ENCODE measurements around the gene HS3ST3A1. TPM values are rescaled to one million over a fixed set of nuclear protein-coding genes. Genes with fewer than 3 reads are reported as not detected.

Gene HS3ST3A1
- total RNA-seq, 1 experiment from 2014 or later, result not detected

DNA sequence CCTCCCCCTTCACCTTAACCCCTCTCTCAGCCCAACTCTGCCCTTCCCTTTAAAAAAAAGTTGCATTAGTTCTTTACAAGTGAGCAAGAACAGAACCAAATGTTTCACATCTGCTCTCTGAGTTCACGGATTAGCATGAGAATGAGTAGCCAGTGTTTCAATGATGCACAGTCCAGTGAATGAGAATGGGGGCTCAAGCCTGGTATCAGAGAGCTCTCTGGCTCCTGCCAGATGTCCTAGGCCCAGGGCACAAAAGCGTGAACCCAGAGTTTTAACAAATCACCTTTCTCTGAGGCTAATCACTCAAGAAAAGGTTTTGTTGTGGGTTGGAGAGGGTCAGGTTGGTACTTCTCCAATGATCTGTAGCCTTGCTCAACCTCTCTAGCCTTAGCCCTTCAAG lies 41.5 kb upstream of the HS3ST3A1 start (continued):
- no peak for TF ChIP-seq POLR2AphosphoS5 (IDR thresholded peaks at IDR 0.05; ENCODE audit: low read depth, low read length)

DNA sequence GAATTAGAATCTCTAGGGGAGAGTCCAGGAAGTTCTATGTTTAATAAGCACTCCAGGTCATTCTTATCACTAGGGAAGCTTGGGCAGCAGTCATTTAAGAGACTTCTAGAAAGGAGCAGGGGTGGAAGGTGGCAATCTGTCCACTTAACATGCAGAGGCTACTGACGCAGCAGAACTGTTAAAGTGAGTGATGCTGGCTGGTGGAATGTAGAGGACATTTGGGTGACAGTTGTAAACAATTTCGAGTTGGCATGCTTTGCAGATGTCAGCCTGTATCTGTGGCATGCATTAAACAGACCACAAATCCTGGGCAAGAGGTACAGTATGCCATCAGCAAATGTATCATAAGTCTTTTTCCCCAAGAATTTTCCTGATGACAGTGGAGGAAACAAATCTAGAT lies 40.5 kb upstream of the HS3ST3A1 start:
- no peak overlapping the region for H3K9ac ChIP-seq (ENCODE audit: low read length)
- H3K9me2 ChIP-seq (ENCODE audit: insufficient read depth), result no peaks in the 10 kb centered on the region
- peaks cover 4% of the 10 kb centered on the region; the same call in 1 of the 2 replicates for H3K27me3 ChIP-seq (ENCODE audit: insufficient read depth, low read length)
- CTCF ChIA-PET, result no interaction called here
- DNase-seq (ENCODE audit: low read depth, low spot score) (no peak), ATAC-seq (no peak)
- H3K4me1 ChIP-seq (ENCODE audit: control insufficient read depth in 1 of 2, insufficient read depth in 2 of 2, low read length in 2 of 2), result no peaks in the 10 kb centered on the region
- no peaks in the 10 kb centered on the region for H3K36me3 ChIP-seq (ENCODE audit: control insufficient read depth in 1 of 2, insufficient read depth in 2 of 2, low read length in 2 of 2)
- H3K4me3 ChIP-seq (replicated peaks in 1 of 2; ENCODE audit: low read depth in 1 of 2, low read length in 2 of 2), result no peak overlapping the region
- TF ChIP-seq ZNF274 (IDR thresholded peaks at IDR 0.05; ENCODE audit: low read depth, low read length) (no peak), SIN3A (IDR thresholded peaks at IDR 0.05; ENCODE audit: low read depth) (no peak), CBX3 (IDR thresholded peaks at IDR 0.05; ENCODE audit: low read depth) (no peak), SRF (IDR thresholded peaks at IDR 0.05; ENCODE audit: low read depth) (no peak), RAD21 (IDR thresholded peaks at IDR 0.05; ENCODE audit: low read depth) (no peak), FOSL1 (IDR thresholded peaks at IDR 0.05; ENCODE audit: low read depth) (no peak), POLR2AphosphoS5 (IDR thresholded peaks at IDR 0.05; ENCODE audit: low read depth, low read length) (no peak), SP1 (IDR thresholded peaks at IDR 0.05; ENCODE audit: low read depth) (no peak), POLR2A (IDR thresholded peaks at IDR 0.05; ENCODE audit: borderline replicate concordance, extremely low read depth, insufficient read depth, insufficient read length) (no peak), ZFX (IDR thresholded peaks at IDR 0.05) (no peak)
- TF ChIP-seq, protein P1, sequence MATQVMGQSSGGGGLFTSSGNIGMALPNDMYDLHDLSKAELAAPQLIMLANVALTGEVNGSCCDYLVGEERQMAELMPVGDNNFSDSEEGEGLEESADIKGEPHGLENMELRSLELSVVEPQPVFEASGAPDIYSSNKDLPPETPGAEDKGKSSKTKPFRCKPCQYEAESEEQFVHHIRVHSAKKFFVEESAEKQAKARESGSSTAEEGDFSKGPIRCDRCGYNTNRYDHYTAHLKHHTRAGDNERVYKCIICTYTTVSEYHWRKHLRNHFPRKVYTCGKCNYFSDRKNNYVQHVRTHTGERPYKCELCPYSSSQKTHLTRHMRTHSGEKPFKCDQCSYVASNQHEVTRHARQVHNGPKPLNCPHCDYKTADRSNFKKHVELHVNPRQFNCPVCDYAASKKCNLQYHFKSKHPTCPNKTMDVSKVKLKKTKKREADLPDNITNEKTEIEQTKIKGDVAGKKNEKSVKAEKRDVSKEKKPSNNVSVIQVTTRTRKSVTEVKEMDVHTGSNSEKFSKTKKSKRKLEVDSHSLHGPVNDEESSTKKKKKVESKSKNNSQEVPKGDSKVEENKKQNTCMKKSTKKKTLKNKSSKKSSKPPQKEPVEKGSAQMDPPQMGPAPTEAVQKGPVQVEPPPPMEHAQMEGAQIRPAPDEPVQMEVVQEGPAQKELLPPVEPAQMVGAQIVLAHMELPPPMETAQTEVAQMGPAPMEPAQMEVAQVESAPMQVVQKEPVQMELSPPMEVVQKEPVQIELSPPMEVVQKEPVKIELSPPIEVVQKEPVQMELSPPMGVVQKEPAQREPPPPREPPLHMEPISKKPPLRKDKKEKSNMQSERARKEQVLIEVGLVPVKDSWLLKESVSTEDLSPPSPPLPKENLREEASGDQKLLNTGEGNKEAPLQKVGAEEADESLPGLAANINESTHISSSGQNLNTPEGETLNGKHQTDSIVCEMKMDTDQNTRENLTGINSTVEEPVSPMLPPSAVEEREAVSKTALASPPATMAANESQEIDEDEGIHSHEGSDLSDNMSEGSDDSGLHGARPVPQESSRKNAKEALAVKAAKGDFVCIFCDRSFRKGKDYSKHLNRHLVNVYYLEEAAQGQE (IDR thresholded peaks at IDR 0.05; ENCODE audit: low read depth), result no peak
- TF ChIP-seq, protein P2, sequence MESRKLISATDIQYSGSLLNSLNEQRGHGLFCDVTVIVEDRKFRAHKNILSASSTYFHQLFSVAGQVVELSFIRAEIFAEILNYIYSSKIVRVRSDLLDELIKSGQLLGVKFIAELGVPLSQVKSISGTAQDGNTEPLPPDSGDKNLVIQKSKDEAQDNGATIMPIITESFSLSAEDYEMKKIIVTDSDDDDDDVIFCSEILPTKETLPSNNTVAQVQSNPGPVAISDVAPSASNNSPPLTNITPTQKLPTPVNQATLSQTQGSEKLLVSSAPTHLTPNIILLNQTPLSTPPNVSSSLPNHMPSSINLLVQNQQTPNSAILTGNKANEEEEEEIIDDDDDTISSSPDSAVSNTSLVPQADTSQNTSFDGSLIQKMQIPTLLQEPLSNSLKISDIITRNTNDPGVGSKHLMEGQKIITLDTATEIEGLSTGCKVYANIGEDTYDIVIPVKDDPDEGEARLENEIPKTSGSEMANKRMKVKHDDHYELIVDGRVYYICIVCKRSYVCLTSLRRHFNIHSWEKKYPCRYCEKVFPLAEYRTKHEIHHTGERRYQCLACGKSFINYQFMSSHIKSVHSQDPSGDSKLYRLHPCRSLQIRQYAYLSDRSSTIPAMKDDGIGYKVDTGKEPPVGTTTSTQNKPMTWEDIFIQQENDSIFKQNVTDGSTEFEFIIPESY (IDR thresholded peaks at IDR 0.05; ENCODE audit: extremely low read depth, insufficient replicate concordance, low read length), result no peak
- TF ChIP-seq, protein P3, sequence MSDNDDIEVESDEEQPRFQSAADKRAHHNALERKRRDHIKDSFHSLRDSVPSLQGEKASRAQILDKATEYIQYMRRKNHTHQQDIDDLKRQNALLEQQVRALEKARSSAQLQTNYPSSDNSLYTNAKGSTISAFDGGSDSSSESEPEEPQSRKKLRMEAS (IDR thresholded peaks at IDR 0.05), result no peak
- RAD21 ChIA-PET (ENCODE audit: low non-redundant PET in 1 of 2, low total read pairs in 2 of 2, uncharacterized antibody in 2 of 2, unreplicated experiment in 2 of 2), result no interaction called here
- intact Hi-C loops (cut with micrococcal nuclease), result no loop called here
- POLR2A ChIA-PET, result no interaction called here
- no peak overlapping the region for H2AFZ ChIP-seq (ENCODE audit: low read depth, low read length, poor library complexity, severe bottlenecking)
- H3K27ac ChIP-seq (ENCODE audit: low read depth, low read length), result no peak overlapping the region
- no peaks in the 10 kb centered on the region for H3K79me2 ChIP-seq (ENCODE audit: insufficient read depth, low read length)
- H3K4me2 ChIP-seq (ENCODE audit: low read length), result no peak overlapping the region
- no peaks in the 10 kb centered on the region for H3K9me3 ChIP-seq (ENCODE audit: control insufficient read depth in 1 of 2, insufficient read depth in 1 of 2, low read depth in 1 of 2, low read length in 2 of 2)
- BruUV-seq (replicated peaks), result no TSS peak
- H4K20me1 ChIP-seq (ENCODE audit: insufficient read depth), result no peaks in the 10 kb centered on the region
